HG03139 (cell line): ENCODE data around the gene NKX6-1.

Experiments used
- ATAC-seq: cut with Tn5 transposase; IDR thresholded peaks from one replicate; pipeline ENCODE4 v1.9.1; 2021; ENCODE audit not compliant: unreplicated experiment

The NKX6-1 gene

DNA sequence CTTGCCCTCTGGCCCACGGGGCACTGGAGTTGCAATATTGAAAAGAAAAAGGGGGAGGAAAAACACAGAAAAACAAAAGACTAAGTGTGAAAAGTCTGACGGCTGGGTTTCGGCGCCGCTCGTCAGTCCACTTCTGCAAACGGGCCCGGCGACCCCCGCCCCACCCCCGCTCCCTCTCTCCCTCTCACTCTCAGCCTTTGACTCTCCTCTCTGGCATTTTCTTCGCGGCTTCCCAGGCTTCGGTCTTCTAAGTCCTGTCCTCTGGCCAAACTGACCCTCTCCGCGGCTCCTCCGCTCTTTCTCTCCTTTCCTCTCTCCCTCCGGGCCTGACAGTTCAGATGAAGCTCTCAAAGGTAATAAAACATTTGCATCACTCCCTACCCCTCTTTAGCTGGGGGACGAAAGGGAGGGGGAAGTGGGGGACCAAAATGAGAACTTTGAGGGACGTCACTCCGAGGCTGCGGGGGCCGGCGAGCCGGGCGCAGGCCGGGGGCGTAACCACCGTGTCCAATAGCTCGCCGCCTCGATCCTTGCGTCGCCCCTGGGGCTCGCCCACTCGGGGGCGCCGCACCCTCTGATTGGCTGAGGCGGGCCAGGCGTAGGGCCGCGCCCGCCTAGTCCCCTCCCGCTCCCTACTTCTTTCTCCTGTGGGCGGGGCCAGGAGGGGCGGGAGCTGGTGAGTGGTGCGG lies at the start of gene NKX6-1:
NKX6-1 (minus strand) TSS at position 358 of the 689 bp plus-strand sequence. CDS start 1,064 bp downstream, outside the sequence.
- no peak for ATAC-seq

DNA sequence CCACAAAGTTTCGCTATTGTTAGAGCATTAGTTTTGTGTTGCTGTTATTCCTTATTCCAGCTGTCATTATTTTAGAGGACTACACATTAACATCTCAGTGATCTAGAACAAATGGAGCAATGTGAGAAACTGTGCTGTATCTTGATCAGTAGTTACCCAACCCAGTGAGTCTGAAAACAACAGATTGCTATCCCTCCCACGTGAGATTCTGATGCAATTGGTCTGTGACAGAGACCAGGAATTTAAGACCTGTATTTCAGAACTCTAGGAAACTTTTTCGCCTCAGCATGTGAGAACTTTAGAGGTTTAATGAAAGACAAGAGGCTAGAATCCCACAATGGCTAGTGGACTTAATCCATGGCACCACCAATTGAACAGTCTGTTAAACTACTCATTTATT lies 48.1 kb upstream of the NKX6-1 start:
- ATAC-seq, result no peak

DNA sequence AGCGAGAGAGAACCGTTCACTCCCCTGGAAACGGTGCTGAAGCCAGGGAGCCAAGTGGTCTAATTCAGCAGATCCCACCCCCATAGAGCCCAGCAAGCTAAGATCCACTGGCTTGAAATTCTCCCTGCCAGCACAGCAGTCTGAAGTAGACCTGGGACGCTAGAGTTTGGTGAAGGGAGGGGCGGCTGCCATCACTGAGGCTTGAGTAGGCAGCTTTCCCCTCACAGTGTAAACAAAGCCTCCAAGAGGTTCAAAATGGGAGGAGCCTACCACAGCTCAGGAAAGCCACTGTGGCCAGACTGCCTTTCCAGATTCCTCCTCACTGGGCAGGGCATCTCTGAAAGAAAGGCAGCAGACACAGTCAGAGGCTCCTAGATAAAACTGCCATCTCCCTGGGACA lies 46.0 kb upstream of the NKX6-1 start:
- ATAC-seq, result no peak

GRCh38 chr4:84535901-84536300 lies 36.8 kb upstream of the NKX6-1 start:
- ATAC-seq, result no peak

- no peak for ATAC-seq
These were observed 32.6 kb upstream of the NKX6-1 start for GRCh38 chr4:84531689-84532088.

DNA sequence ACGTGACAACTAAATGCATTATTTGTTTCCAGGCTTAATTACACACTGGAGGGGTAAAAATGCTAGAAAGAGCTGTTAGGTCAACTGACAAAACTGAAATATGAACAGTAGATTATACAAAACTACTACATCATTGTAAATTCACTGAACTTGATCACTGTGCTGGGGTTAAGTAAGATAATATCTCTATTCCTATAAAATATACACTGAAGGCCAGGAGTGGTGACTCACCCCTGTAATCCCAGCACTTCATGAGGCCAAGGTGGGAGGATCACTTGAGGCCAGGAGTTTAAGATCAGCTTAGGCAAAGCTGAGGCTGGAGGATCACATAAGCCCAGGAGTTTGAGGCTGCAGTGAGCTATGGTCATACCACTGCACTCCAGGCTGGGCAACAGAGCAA lies 31.8 kb upstream of the NKX6-1 start:
- no peak for ATAC-seq

DNA sequence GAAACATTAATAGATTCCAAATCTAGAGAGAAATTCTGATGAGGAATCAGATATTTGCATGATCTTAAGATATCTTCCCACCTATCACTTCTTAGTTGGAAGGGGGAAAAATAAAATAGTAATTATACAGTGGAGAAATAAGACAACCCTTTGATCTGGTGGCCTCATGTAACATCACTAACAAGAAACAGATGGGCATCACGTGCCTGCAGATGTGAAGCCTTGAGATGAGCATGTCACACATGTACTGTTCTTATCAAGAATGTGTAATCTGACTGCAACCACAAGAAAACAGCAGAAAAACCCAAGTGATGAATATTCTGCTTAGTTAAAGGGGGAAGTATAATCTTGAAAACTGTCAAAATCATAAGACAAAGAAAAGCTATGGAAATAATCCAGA lies 31.4 kb upstream of the NKX6-1 start:
- ATAC-seq, result no peak

DNA sequence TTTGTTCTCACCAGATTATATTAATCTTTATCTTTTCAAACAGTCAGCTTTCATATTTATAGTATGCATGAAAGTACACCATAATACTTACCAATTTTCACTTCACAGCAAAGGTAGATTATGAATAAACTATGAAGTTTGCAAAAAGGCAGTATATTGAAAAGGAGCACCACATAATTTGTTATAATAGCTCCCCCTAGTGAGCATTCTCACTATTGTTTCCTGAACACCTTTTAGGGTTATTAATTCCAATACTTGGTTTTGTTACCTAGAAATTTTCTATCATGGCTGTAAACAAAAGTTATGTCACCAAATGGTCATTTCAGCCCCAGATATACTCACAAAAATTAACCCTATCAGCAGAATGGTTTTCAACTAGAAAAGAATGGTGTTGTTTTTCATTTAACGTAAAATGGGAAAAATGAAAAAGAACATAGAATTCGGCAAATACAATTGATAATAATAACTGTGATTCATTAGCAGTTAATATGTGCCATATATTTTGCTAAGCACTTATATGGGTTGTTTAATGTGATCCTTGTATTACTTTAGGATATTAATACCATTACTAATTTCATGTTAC lies 30.2 kb upstream of the NKX6-1 start:
- ATAC-seq, result no peak

DNA sequence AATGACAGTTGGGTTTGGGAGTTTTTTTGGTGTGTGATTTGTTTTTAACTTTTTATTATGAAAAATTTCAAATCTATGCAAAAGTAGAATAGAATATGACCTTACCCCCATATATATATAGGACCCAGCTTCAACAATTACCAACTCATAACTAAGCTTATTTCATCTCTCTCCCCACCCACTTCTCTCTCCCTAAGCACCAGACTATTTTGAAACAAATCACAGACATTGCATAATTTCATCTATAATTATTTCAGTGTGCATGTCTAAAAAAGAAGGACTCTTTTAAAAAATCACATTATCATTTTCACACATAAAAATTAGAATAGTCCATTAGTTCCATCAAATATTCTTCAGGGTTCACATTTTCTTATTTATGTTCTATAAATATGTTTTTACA lies 28.3 kb upstream of the NKX6-1 start:
- ATAC-seq, result no peak

DNA sequence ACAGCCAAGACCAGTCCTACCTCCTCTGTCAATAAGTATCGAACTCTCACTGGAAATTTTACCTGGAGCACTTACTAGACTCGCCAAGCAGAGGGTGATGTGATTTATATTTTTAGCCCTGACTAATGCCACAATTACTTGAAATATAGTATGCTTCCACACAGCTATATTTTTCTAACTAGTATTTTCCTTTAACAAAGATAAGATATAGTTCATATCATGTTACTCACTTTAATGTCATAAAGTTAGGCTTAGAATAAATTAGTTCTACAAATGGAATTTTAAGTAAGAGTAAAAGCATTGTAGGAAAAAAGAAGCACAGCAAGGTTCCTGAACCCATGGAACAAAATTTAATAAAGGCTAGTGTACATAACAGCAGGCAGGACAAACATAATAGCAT lies 16.0 kb upstream of the NKX6-1 start:
- ATAC-seq, result no peak

DNA sequence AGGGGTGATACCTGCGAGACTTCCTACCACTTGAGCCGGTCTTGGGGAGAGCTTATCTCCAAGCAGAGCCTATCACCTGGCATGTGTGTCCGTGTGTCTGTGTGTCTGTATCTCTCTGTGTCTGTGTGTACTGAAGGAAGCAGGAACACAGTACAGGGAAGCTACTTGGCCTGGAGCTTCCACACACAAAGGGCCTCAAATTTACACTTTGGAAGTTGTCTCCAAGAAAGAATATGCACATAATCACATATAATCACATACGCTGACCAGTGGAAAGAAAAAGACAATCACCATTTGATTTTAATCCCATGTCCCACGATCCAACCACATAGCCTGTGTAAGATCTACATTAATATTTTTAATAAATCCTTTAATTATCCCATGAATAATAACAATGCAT lies 13.2 kb upstream of the NKX6-1 start:
- ATAC-seq, result no peak

- ATAC-seq, result no peak
These were observed 12.6 kb upstream of the NKX6-1 start for GRCh38 chr4:84511703-84512102.

DNA sequence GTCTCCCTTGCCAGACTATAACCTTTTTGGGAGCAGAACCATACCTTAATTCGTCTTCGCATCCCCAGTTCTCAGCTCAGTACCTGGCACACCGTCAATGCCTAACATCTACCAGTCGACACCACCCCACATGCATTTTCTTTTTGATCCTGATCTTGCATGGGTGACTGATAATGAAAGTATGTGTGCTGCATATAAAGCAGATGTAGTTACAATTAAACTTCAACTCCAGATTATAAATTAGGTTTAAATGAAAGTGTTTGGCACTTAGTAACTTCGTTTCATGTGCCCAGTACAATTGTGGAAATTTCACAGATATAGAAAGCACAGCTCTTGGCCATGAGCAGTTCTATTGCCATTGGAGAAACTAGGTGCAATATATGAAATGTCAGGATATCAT lies 8.8 kb upstream of the NKX6-1 start:
- no peak for ATAC-seq

- no peak for ATAC-seq
These were observed 5.7 kb upstream of the NKX6-1 start for GRCh38 chr4:84504821-84505220.

DNA sequence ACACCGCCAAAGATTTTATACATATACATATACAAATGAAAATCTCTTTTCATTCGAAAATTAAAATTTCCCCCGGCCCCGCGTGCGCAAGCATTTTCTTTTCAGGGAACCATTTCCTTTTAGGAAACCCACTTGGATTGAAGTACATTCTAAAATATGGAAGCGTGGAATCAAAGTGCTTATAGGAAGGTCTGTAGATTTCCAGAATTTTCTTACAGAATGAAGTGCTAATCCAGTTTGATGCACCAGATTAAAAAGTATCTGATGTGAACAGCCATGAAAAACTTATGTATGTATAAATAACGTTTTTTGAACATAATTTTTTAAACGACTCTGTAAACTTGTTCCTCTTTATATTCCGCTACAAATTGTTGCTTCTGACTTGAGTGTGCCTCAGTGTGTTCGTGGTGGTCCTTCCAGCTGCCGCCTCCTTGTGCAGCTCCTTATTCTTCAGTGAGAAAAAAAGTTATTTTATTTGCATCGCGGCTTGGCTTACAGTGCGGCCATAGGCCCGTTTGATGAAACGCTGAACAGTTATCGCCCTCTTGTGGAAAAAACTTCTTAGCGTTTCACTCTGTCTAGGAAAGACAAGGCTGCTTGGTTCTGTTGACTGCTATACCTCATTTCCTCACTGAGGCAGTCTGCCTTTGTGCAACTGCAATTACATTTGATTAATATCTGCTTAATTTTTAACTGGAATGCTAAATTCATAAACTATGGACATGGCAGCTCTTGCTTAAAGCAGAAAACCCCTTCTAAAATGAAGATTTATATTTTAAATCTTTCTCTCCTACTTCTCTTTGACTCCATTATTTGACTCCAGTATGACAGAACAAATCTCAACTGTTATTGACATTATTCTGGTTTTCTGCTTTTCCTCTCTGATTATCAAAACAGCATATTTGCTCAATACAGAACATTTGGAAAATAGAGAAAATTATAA lies 4.7 kb upstream of the NKX6-1 start:
- peak; percentile 81 for ATAC-seq

- no peak for ATAC-seq
These were observed 3.9 kb upstream of the NKX6-1 start for GRCh38 chr4:84502955-84503373.

GRCh38 chr4:84502333-84502954 lies 3.4 kb upstream of the NKX6-1 start:
- ATAC-seq, result no peak

GRCh38 chr4:84501721-84502267 lies 2.7 kb upstream of the NKX6-1 start:
- ATAC-seq, result no peak

DNA sequence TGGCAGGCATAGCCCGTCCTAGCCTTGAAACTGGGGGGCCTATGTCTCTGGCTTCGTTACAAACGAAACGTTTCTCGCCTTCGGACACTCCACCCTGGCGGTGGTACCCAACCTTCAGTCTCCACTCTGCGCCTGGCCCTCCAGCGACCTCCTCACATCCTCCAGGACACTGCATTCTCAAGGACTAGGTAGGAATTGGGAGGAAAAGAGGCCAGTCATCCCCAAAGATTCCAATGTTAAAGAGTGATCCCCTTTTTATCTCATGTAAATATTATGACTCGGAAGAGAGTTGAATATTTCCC lies 2.1 kb upstream of the NKX6-1 start:
- no peak for ATAC-seq

GRCh38 chr4:84500386-84501201 lies 1.5 kb upstream of the NKX6-1 start:
- ATAC-seq, result no peak

- no peak for ATAC-seq
These were observed 511 bp upstream of the NKX6-1 start for GRCh38 chr4:84499624-84499982.
